Neural cell (in vitro differentiated cells): ENCODE results near the gene ARHGAP24. TPM values are rescaled to one million over a fixed set of nuclear protein-coding genes. Genes with fewer than 3 reads are reported as not detected.

Source experiments
- H2AFZ ChIP-seq: fragments of 200-600, 300-800 bp; sonication (generic), shearing (Covaris generic); 2 replicates; pipeline ENCODE4 v1.6.0; 2014; ENCODE audit warnings: low read depth, mild to moderate bottlenecking, antibody characterized with exemption, low read length, moderate library complexity
- H3F3A ChIP-seq: fragments of 200-600 bp; shearing (Covaris generic); 2 replicates; pipeline ENCODE4 v1.6.1; 2016; ENCODE audit warnings: mild to moderate bottlenecking, moderate library complexity, mixed read lengths, antibody characterized with exemption, low read length; ENCODE audit not compliant: insufficient read depth, poor library complexity, severe bottlenecking
- H3K27ac ChIP-seq: fragments of 200-600, 300-800 bp; sonication (generic), shearing (Covaris generic); 2 replicates; pipeline ENCODE4 v1.5.1; 2014; ENCODE audit warnings: mild to moderate bottlenecking, low read length, moderate library complexity
- H3K27me3 ChIP-seq: fragments of 300-800, 200-600 bp; sonication (generic), shearing (Covaris generic); 2 replicates; pipeline ENCODE4 v1.6.0; 2014; ENCODE audit warnings: mild to moderate bottlenecking, low read depth, low read length, moderate library complexity; ENCODE audit not compliant: insufficient read depth
- H3K36me3 ChIP-seq: fragments of 300-800, 200-600 bp; sonication (generic), shearing (Covaris generic); 2 replicates; pipeline ENCODE4 v1.5.1; 2014; ENCODE audit warnings: mild to moderate bottlenecking, antibody characterized with exemption, low read length, moderate library complexity; ENCODE audit not compliant: insufficient read depth
- H3K4me2 ChIP-seq: fragments of 300-800, 200-600 bp; sonication (generic), shearing (Covaris generic); 2 replicates; pipeline ENCODE4 v1.6.0; 2014; ENCODE audit warnings: mild to moderate bottlenecking, low read length
- H3K4me3 ChIP-seq: fragments of 300-800, 200-600 bp; sonication (generic), shearing (Covaris generic); 2 replicates; pipeline ENCODE4 v1.5.1; 2014; ENCODE audit warnings: mild to moderate bottlenecking, low read length, moderate library complexity
- H3K79me2 ChIP-seq: fragments of 200-600 bp; shearing (Covaris generic); replicated peaks from 2 replicates; pipeline ENCODE4 v1.6.0; 2014; ENCODE audit warnings: mild to moderate bottlenecking, low read length, moderate library complexity; ENCODE audit not compliant: insufficient read depth
- H3K9ac ChIP-seq: fragments of 300-800, 200-600 bp; sonication (generic), shearing (Covaris generic); 2 replicates; pipeline ENCODE4 v1.6.1; 2016; ENCODE audit warnings: mild to moderate bottlenecking, low read length, mixed read lengths
- H3K9me2 ChIP-seq: fragments of 200-600 bp; shearing (Covaris generic); 2 replicates; pipeline ENCODE4 v1.6.1; 2016; ENCODE audit warnings: mild to moderate bottlenecking, low read length, mixed read lengths; ENCODE audit not compliant: insufficient read depth
- H3K9me3 ChIP-seq: fragments of 200-600, 300-800 bp; sonication (generic), shearing (Covaris generic); 2 replicates; pipeline ENCODE4 v1.6.1; 2016; ENCODE audit warnings: mild to moderate bottlenecking, mixed run types, low read length, moderate library complexity, mixed read lengths
- H4K20me1 ChIP-seq: fragments of 200-600 bp; shearing (Covaris generic); 2 replicates; pipeline ENCODE4 v1.6.1; 2016; ENCODE audit warnings: mild to moderate bottlenecking, mixed run types; ENCODE audit not compliant: insufficient read depth
- CTCF ChIP-seq: fragments of 450-650 bp; IDR thresholded peaks from 2 replicates; pipeline ENCODE4 v1.5.1; 2014; ENCODE audit warnings: antibody characterized with exemption, mild to moderate bottlenecking, moderate library complexity; ENCODE audit not compliant: poor library complexity, severe bottlenecking
- EP300 ChIP-seq: fragments of 450-650 bp; conservative IDR thresholded peaks from 2 replicates; pipeline ENCODE4 v1.6.1; 2014; ENCODE audit warnings: antibody characterized with exemption, mild to moderate bottlenecking, moderate library complexity; ENCODE audit not compliant: poor library complexity, severe bottlenecking
- EZH2 ChIP-seq: fragments of 200-600, 300-800 bp; shearing (Covaris generic), sonication (generic); IDR thresholded peaks from 2 replicates; pipeline ENCODE4 v1.6.1; 2014; ENCODE audit warnings: antibody characterized with exemption, low read length, borderline replicate concordance, mild to moderate bottlenecking; ENCODE audit not compliant: insufficient read depth, poor library complexity, severe bottlenecking
- MXI1 ChIP-seq: fragments of 450-650 bp; conservative IDR thresholded peaks from 2 replicates; pipeline ENCODE4 v1.6.1; 2014; ENCODE audit warnings: antibody characterized with exemption, mild to moderate bottlenecking; ENCODE audit not compliant: poor library complexity, severe bottlenecking
- POLR2AphosphoS5 ChIP-seq: IDR thresholded peaks from 2 replicates; pipeline ENCODE4 v1.6.1; 2012
- RAD21 ChIP-seq: fragments of 450-650 bp; conservative IDR thresholded peaks from 2 replicates; pipeline ENCODE4 v1.6.1; 2014; ENCODE audit warnings: antibody characterized with exemption, mild to moderate bottlenecking, moderate library complexity
- SMC3 ChIP-seq: fragments of 450-650 bp; conservative IDR thresholded peaks from 2 replicates; pipeline ENCODE4 v1.6.1; 2014; ENCODE audit warnings: antibody characterized with exemption, mild to moderate bottlenecking, moderate library complexity; ENCODE audit not compliant: poor library complexity
- TAF1 ChIP-seq: IDR thresholded peaks from 2 replicates; pipeline ENCODE4 v1.6.1; 2012; ENCODE audit warnings: low read depth
- polyA plus RNA-seq: library from polyadenylated mRNA; depleted of rRNA; stranded (reverse); fragments of >200 nt; gene quantifications from 2 replicates; pipeline ENCODE4 v1.2.3, GENCODE V29; 2014
- TF ChIP-seq, protein P1 (sequence below): IDR thresholded peaks from 2 replicates; pipeline ENCODE4 v1.6.1; 2012; ENCODE audit warnings: borderline replicate concordance

The ARHGAP24 gene
- polyA plus RNA-seq, 1 donor from 2014 or later: 2.9 TPM

- no peaks in the 10 kb centered on the region for H3F3A ChIP-seq
- TF ChIP-seq, protein P1, sequence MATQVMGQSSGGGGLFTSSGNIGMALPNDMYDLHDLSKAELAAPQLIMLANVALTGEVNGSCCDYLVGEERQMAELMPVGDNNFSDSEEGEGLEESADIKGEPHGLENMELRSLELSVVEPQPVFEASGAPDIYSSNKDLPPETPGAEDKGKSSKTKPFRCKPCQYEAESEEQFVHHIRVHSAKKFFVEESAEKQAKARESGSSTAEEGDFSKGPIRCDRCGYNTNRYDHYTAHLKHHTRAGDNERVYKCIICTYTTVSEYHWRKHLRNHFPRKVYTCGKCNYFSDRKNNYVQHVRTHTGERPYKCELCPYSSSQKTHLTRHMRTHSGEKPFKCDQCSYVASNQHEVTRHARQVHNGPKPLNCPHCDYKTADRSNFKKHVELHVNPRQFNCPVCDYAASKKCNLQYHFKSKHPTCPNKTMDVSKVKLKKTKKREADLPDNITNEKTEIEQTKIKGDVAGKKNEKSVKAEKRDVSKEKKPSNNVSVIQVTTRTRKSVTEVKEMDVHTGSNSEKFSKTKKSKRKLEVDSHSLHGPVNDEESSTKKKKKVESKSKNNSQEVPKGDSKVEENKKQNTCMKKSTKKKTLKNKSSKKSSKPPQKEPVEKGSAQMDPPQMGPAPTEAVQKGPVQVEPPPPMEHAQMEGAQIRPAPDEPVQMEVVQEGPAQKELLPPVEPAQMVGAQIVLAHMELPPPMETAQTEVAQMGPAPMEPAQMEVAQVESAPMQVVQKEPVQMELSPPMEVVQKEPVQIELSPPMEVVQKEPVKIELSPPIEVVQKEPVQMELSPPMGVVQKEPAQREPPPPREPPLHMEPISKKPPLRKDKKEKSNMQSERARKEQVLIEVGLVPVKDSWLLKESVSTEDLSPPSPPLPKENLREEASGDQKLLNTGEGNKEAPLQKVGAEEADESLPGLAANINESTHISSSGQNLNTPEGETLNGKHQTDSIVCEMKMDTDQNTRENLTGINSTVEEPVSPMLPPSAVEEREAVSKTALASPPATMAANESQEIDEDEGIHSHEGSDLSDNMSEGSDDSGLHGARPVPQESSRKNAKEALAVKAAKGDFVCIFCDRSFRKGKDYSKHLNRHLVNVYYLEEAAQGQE: no peak
- no peak for TF ChIP-seq EP300
- TF ChIP-seq EZH2: no peak
- TF ChIP-seq MXI1: no peak
- no peak for TF ChIP-seq RAD21
- TF ChIP-seq TAF1: no peak
- no peak for TF ChIP-seq SMC3
- peak; percentile 40 for TF ChIP-seq POLR2AphosphoS5
- H3K9me3 ChIP-seq: no peaks in the 10 kb centered on the region
- no peak overlapping the region for H3K27ac ChIP-seq
- H3K27me3 ChIP-seq: no peaks in the 10 kb centered on the region
- no peak overlapping the region for H2AFZ ChIP-seq
- H3K4me3 ChIP-seq: no peak overlapping the region
- no peaks in the 10 kb centered on the region for H3K36me3 ChIP-seq
- no peaks in the 10 kb centered on the region for H3K9me2 ChIP-seq
- no peak overlapping the region for H3K9ac ChIP-seq
- H3K79me2 ChIP-seq: no peaks in the 10 kb centered on the region
- no peak overlapping the region for H3K4me2 ChIP-seq
- no peaks in the 10 kb centered on the region for H4K20me1 ChIP-seq
These were observed 561.8 kb downstream of the ARHGAP24 start for GRCh38 chr4:86036736-86037135.

DNA sequence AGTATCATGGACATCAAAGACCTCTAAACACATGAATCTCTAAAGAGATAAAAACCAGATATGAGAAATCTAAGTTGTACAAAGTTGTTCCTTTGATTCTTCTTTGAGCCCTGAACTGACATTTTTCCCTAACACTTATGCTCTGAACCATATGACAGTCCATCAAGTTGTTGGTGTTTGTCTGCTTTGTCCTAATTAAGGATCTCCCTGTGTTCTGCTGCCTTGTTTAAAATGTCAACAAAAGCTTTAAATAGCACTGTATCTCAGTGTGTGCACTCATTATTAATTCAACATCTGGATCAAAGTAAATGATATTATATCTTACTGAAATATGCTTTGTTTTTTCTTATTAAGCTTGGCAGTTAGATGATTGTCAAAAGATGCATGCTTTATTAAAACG lies 563.1 kb downstream of the ARHGAP24 start:
- Histone ChIP-seq H3K4me3 (no peak overlapping the region), H3K9me2 (no peaks in the 10 kb centered on the region), H3K79me2 (no peaks in the 10 kb centered on the region), H3K27ac (no peak overlapping the region), H4K20me1 (no peaks in the 10 kb centered on the region), H3F3A (no peaks in the 10 kb centered on the region), H3K4me2 (no peak overlapping the region), H2AFZ (no peak overlapping the region), H3K36me3 (peaks cover 3% of the 10 kb centered on the region), H3K9ac (no peak overlapping the region), H3K27me3 (no peaks in the 10 kb centered on the region), H3K9me3 (no peaks in the 10 kb centered on the region)
- TF ChIP-seq EP300 (no peak), RAD21 (no peak), MXI1 (no peak), TAF1 (no peak), EZH2 (no peak), SMC3 (no peak), POLR2AphosphoS5 (no peak), CTCF (no peak)
- TF ChIP-seq, protein P1: no peak
